CD4-positive, alpha-beta T cell treated with Interleukin-12 subunit alpha and Interleukin-12 subunit beta, for 1 hour (primary cell): ENCODE data around the gene BTBD9.
"Not testable (repeated sequence)": the region's sequence is repeated elsewhere in the genome, so short reads cannot be mapped to it uniquely, and the experiment has no call there.

Experiments
- DNase-seq: peaks from one replicate; pipeline ENCODE4 v3.0.0-alpha.2; 2020

The BTBD9 gene

GRCh38 chr6:38370653-38371601, 268.8 kb downstream of the BTBD9 start:
- DNase-seq, result no peak

GRCh38 chr6:38367231-38367630, 272.5 kb downstream of the BTBD9 start:
- DNase-seq, result no peak

GRCh38 chr6:38366234-38366633, 273.5 kb downstream of the BTBD9 start:
- no peak for DNase-seq

- DNase-seq, result no peak
Measured at GRCh38 chr6:38364775-38365174, 275.0 kb downstream of the BTBD9 start.

- no peak for DNase-seq
Measured at GRCh38 chr6:38364127-38364526, 275.6 kb downstream of the BTBD9 start.

- no peak for DNase-seq
Measured at GRCh38 chr6:38355519-38355918, 284.2 kb downstream of the BTBD9 start.

GRCh38 chr6:38354905-38355304, 284.8 kb downstream of the BTBD9 start:
- DNase-seq, result no peak

GRCh38 chr6:38354037-38354381, 285.7 kb downstream of the BTBD9 start:
- DNase-seq, result no peak

- DNase-seq, result no peak
Measured at GRCh38 chr6:38353310-38354036, 286.3 kb downstream of the BTBD9 start.

- DNase-seq, result no peak
Measured at GRCh38 chr6:38352636-38353035, 287.1 kb downstream of the BTBD9 start.

GRCh38 chr6:38350942-38351341, 288.8 kb downstream of the BTBD9 start:
- no peak for DNase-seq

- DNase-seq, result no peak
Measured at GRCh38 chr6:38350220-38350619, 289.5 kb downstream of the BTBD9 start.

- no peak for DNase-seq
Measured at GRCh38 chr6:38349795-38350194, 289.9 kb downstream of the BTBD9 start.

GRCh38 chr6:38349221-38349620, 290.5 kb downstream of the BTBD9 start:
- no peak for DNase-seq

GRCh38 chr6:38348371-38348770, 291.4 kb downstream of the BTBD9 start:
- DNase-seq, result no peak

GRCh38 chr6:38347829-38348228, 291.9 kb downstream of the BTBD9 start:
- not testable (repeated sequence) for DNase-seq

- no peak for DNase-seq
Measured at GRCh38 chr6:38346291-38347079, 293.2 kb downstream of the BTBD9 start.

- DNase-seq, result no peak
Measured at GRCh38 chr6:38345586-38345985, 294.1 kb downstream of the BTBD9 start.

GRCh38 chr6:38341496-38341895, 298.2 kb downstream of the BTBD9 start:
- no peak for DNase-seq

GRCh38 chr6:38339914-38340313, 299.8 kb downstream of the BTBD9 start:
- no peak for DNase-seq

- DNase-seq, result no peak
Measured at GRCh38 chr6:38337819-38338465, 301.8 kb downstream of the BTBD9 start.

GRCh38 chr6:38336922-38337321, 302.8 kb downstream of the BTBD9 start:
- no peak for DNase-seq

GRCh38 chr6:38326837-38327236, 312.9 kb downstream of the BTBD9 start:
- DNase-seq, result no peak
